ENCODE results near the gene SEPTIN3. TPM values are rescaled to one million over a fixed set of nuclear protein-coding genes. Genes with fewer than 3 reads are reported as not detected.

SEPTIN3 gene
- 0.10 TPM for total RNA-seq

- Histone ChIP-seq H3K27me3 (ENCODE audit: insufficient read depth, low read length) (no peaks in the 10 kb centered on the region), H3K4me3 (ENCODE audit: low read length) (no peak within 1 kb of the TSS), H3K9me3 (ENCODE audit: low read depth, low read length) (no peaks in the 10 kb centered on the region), H3K4me1 (ENCODE audit: insufficient read depth, low read length) (no peaks in the 10 kb centered on the region)
These were observed at the start of gene SEPTIN3 for GRCh38 chr22:41969110-41969646. SEPTIN3 (plus strand) TSS chr22:41969443; CDS start chr22:41971493, 2,050 bp downstream.

- no peaks in the 10 kb centered on the region for H3K9me3 ChIP-seq (ENCODE audit: low read depth, low read length)
- H3K4me3 ChIP-seq (ENCODE audit: low read length) = no peak overlapping the region
- peaks cover 20% of the 10 kb centered on the region for H3K27me3 ChIP-seq (ENCODE audit: insufficient read depth, low read length)
- H3K4me1 ChIP-seq (ENCODE audit: insufficient read depth, low read length) = peaks cover 41% of the 10 kb centered on the region
These were observed 48.8 kb upstream of the SEPTIN3 start for GRCh38 chr22:41920271-41920976.

GRCh38 chr22:41922328-41922727, 46.9 kb upstream of the SEPTIN3 start:
- peaks cover 54% of the 10 kb centered on the region for H3K4me1 ChIP-seq (ENCODE audit: insufficient read depth, low read length)
- no peaks in the 10 kb centered on the region for H3K9me3 ChIP-seq (ENCODE audit: low read depth, low read length)
- peaks cover 10% of the 10 kb centered on the region for H3K27me3 ChIP-seq (ENCODE audit: insufficient read depth, low read length)
- H3K4me3 ChIP-seq (ENCODE audit: low read length) = no peak overlapping the region

GRCh38 chr22:41922940-41923594, 46.2 kb upstream of the SEPTIN3 start:
- peaks cover 55% of the 10 kb centered on the region for H3K4me1 ChIP-seq (ENCODE audit: insufficient read depth, low read length)

GRCh38 chr22:41923595-41924276, 45.5 kb upstream of the SEPTIN3 start:
- Histone ChIP-seq H3K9me3 (ENCODE audit: low read depth, low read length) (no peaks in the 10 kb centered on the region), H3K4me3 (ENCODE audit: low read length) (no peak overlapping the region), H3K4me1 (ENCODE audit: insufficient read depth, low read length) (peaks cover 54% of the 10 kb centered on the region), H3K27me3 (ENCODE audit: insufficient read depth, low read length) (peaks cover 12% of the 10 kb centered on the region)

More at GRCh38 chr22:41922940-41923594, 46.2 kb upstream of the SEPTIN3 start:
- no peaks in the 10 kb centered on the region for H3K9me3 ChIP-seq (ENCODE audit: low read depth, low read length)
- no peak overlapping the region for H3K4me3 ChIP-seq (ENCODE audit: low read length)
- H3K27me3 ChIP-seq (ENCODE audit: insufficient read depth, low read length) = peaks cover 12% of the 10 kb centered on the region

- Histone ChIP-seq H3K4me3 (ENCODE audit: low read length) (peak overlapping the region; percentile 46), H3K27me3 (ENCODE audit: insufficient read depth, low read length) (peaks cover 12% of the 10 kb centered on the region), H3K9me3 (ENCODE audit: low read depth, low read length) (no peaks in the 10 kb centered on the region), H3K4me1 (ENCODE audit: insufficient read depth, low read length) (peaks cover 35% of the 10 kb centered on the region)
These were observed 43.3 kb upstream of the SEPTIN3 start for GRCh38 chr22:41925783-41926460.

GRCh38 chr22:41927813-41928212, 41.4 kb upstream of the SEPTIN3 start:
- Histone ChIP-seq H3K27me3 (ENCODE audit: insufficient read depth, low read length) (peaks cover 12% of the 10 kb centered on the region), H3K4me3 (ENCODE audit: low read length) (no peak overlapping the region), H3K9me3 (ENCODE audit: low read depth, low read length) (no peaks in the 10 kb centered on the region), H3K4me1 (ENCODE audit: insufficient read depth, low read length) (peaks cover 44% of the 10 kb centered on the region)

GRCh38 chr22:41928593-41929417, 40.4 kb upstream of the SEPTIN3 start:
- no peak overlapping the region for H3K4me3 ChIP-seq (ENCODE audit: low read length)
- no peaks in the 10 kb centered on the region for H3K9me3 ChIP-seq (ENCODE audit: low read depth, low read length)
- peaks cover 12% of the 10 kb centered on the region for H3K27me3 ChIP-seq (ENCODE audit: insufficient read depth, low read length)
- peaks cover 54% of the 10 kb centered on the region for H3K4me1 ChIP-seq (ENCODE audit: insufficient read depth, low read length)

- Histone ChIP-seq H3K4me1 (ENCODE audit: insufficient read depth, low read length) (peaks cover 60% of the 10 kb centered on the region), H3K4me3 (ENCODE audit: low read length) (no peak overlapping the region), H3K27me3 (ENCODE audit: insufficient read depth, low read length) (peaks cover 12% of the 10 kb centered on the region), H3K9me3 (ENCODE audit: low read depth, low read length) (no peaks in the 10 kb centered on the region)
These were observed 39.8 kb upstream of the SEPTIN3 start for GRCh38 chr22:41929418-41929810.

- Histone ChIP-seq H3K4me1 (ENCODE audit: insufficient read depth, low read length) (peaks cover 57% of the 10 kb centered on the region), H3K4me3 (ENCODE audit: low read length) (no peak overlapping the region), H3K9me3 (ENCODE audit: low read depth, low read length) (no peaks in the 10 kb centered on the region), H3K27me3 (ENCODE audit: insufficient read depth, low read length) (peaks cover 3% of the 10 kb centered on the region)
These were observed 37.5 kb upstream of the SEPTIN3 start for GRCh38 chr22:41931701-41932269.

GRCh38 chr22:41932353-41932752, 36.9 kb upstream of the SEPTIN3 start:
- H3K4me1 ChIP-seq (ENCODE audit: insufficient read depth, low read length) = peaks cover 57% of the 10 kb centered on the region
- H3K27me3 ChIP-seq (ENCODE audit: insufficient read depth, low read length) = peaks cover 3% of the 10 kb centered on the region
- no peak overlapping the region for H3K4me3 ChIP-seq (ENCODE audit: low read length)
- no peaks in the 10 kb centered on the region for H3K9me3 ChIP-seq (ENCODE audit: low read depth, low read length)

GRCh38 chr22:41933411-41934177, 35.6 kb upstream of the SEPTIN3 start:
- Histone ChIP-seq H3K9me3 (ENCODE audit: low read depth, low read length) (no peaks in the 10 kb centered on the region), H3K27me3 (ENCODE audit: insufficient read depth, low read length) (no peaks in the 10 kb centered on the region), H3K4me1 (ENCODE audit: insufficient read depth, low read length) (peaks cover 52% of the 10 kb centered on the region), H3K4me3 (ENCODE audit: low read length) (no peak overlapping the region)

- Histone ChIP-seq H3K27me3 (ENCODE audit: insufficient read depth, low read length) (no peaks in the 10 kb centered on the region), H3K4me1 (ENCODE audit: insufficient read depth, low read length) (peaks cover 59% of the 10 kb centered on the region)
These were observed 34.8 kb upstream of the SEPTIN3 start for GRCh38 chr22:41934284-41935014.

More at GRCh38 chr22:41934284-41935014, 34.8 kb upstream of the SEPTIN3 start:
- H3K9me3 ChIP-seq (ENCODE audit: low read depth, low read length) = no peaks in the 10 kb centered on the region
- H3K4me3 ChIP-seq (ENCODE audit: low read length) = no peak overlapping the region
